ENCODE data around the gene ZC3H12A.

Gene ZC3H12A

GRCh38 chr1:37442139-37442538, 32.2 kb upstream of the ZC3H12A start:
- Histone ChIP-seq H3K9ac (no peak overlapping the region), H3K36me3 (ENCODE audit: insufficient read depth) (no peaks in the 10 kb centered on the region), H2AFZ (ENCODE audit: low read depth) (no peak overlapping the region), H3K27me3 (ENCODE audit: insufficient read depth, low read depth) (peaks cover 12% of the 10 kb centered on the region; the same call in 1 of the 2 replicates), H3K4me1 (ENCODE audit: low read depth, poor library complexity, severe bottlenecking) (peaks cover 2% of the 10 kb centered on the region), H3K79me2 (ENCODE audit: insufficient read depth, low read depth) (no peaks in the 10 kb centered on the region), H4K20me1 (ENCODE audit: insufficient read depth) (no peaks in the 10 kb centered on the region), H3K4me3 (IDR thresholded peaks at IDR 0.05; ENCODE audit: insufficient read depth, low read depth, low read length) (no peak overlapping the region), H3K4me2 (no peak overlapping the region), H3K27ac (no peak overlapping the region)
- no peak for TF ChIP-seq CTCF (conservative IDR thresholded peaks at IDR 0.05; ENCODE audit: low read depth, low read length)

- no peak for TF ChIP-seq CTCF (conservative IDR thresholded peaks at IDR 0.05; ENCODE audit: low read depth, low read length)
- H3K27me3 ChIP-seq (ENCODE audit: insufficient read depth, low read depth), result peaks cover 8% of the 10 kb centered on the region; the same call in 1 of the 2 replicates
- H3K36me3 ChIP-seq (ENCODE audit: insufficient read depth), result no peaks in the 10 kb centered on the region
- no peak overlapping the region for H3K27ac ChIP-seq
- H3K79me2 ChIP-seq (ENCODE audit: insufficient read depth, low read depth), result no peaks in the 10 kb centered on the region
- H3K4me3 ChIP-seq (IDR thresholded peaks at IDR 0.05; ENCODE audit: insufficient read depth, low read depth, low read length), result no peak overlapping the region
- no peaks in the 10 kb centered on the region for H4K20me1 ChIP-seq (ENCODE audit: insufficient read depth)
- no peak overlapping the region for H3K4me2 ChIP-seq
- H3K9ac ChIP-seq, result no peak overlapping the region
- peaks cover 2% of the 10 kb centered on the region for H3K4me1 ChIP-seq (ENCODE audit: low read depth, poor library complexity, severe bottlenecking)
- no peak overlapping the region for H2AFZ ChIP-seq (ENCODE audit: low read depth)
Measured at GRCh38 chr1:37442644-37443043, 31.7 kb upstream of the ZC3H12A start.

GRCh38 chr1:37446874-37447273, 27.5 kb upstream of the ZC3H12A start:
- Histone ChIP-seq H3K36me3 (ENCODE audit: insufficient read depth) (no peaks in the 10 kb centered on the region), H3K4me1 (ENCODE audit: low read depth, poor library complexity, severe bottlenecking) (no peaks in the 10 kb centered on the region), H3K79me2 (ENCODE audit: insufficient read depth, low read depth) (no peaks in the 10 kb centered on the region), H4K20me1 (ENCODE audit: insufficient read depth) (no peaks in the 10 kb centered on the region), H3K27ac (no peak overlapping the region), H2AFZ (ENCODE audit: low read depth) (no peak overlapping the region), H3K27me3 (ENCODE audit: insufficient read depth, low read depth) (peaks cover 7% of the 10 kb centered on the region; the same call in 1 of the 2 replicates), H3K4me2 (no peak overlapping the region), H3K4me3 (IDR thresholded peaks at IDR 0.05; ENCODE audit: insufficient read depth, low read depth, low read length) (no peak overlapping the region), H3K9ac (no peak overlapping the region)
- TF ChIP-seq CTCF (conservative IDR thresholded peaks at IDR 0.05; ENCODE audit: low read depth, low read length), result no peak

- Histone ChIP-seq H3K4me2 (no peak overlapping the region), H3K79me2 (ENCODE audit: insufficient read depth, low read depth) (no peaks in the 10 kb centered on the region), H4K20me1 (ENCODE audit: insufficient read depth) (no peaks in the 10 kb centered on the region), H3K4me3 (IDR thresholded peaks at IDR 0.05; ENCODE audit: insufficient read depth, low read depth, low read length) (no peak overlapping the region), H3K27me3 (ENCODE audit: insufficient read depth, low read depth) (peaks cover 7% of the 10 kb centered on the region; the same call in 1 of the 2 replicates), H3K27ac (no peak overlapping the region), H3K4me1 (ENCODE audit: low read depth, poor library complexity, severe bottlenecking) (no peaks in the 10 kb centered on the region), H2AFZ (ENCODE audit: low read depth) (no peak overlapping the region), H3K9ac (no peak overlapping the region), H3K36me3 (ENCODE audit: insufficient read depth) (no peaks in the 10 kb centered on the region)
- no peak for TF ChIP-seq CTCF (conservative IDR thresholded peaks at IDR 0.05; ENCODE audit: low read depth, low read length)
Measured at GRCh38 chr1:37448185-37448584, 26.2 kb upstream of the ZC3H12A start.

All from KMS-11 (cell line).